GM12892 (cell line): Measurements from ENCODE around the gene TGFB2.

Experiments used
- POLR2A ChIP-seq: IDR thresholded peaks from 2 replicates; pipeline ENCODE4 v1.6.1; 2011; ENCODE audit warnings: low read depth, low read length, control low read depth
- POLR2AphosphoS5 ChIP-seq: IDR thresholded peaks from 2 replicates; pipeline ENCODE4 v1.6.1; 2011; ENCODE audit warnings: low read depth, low read length, control low read depth
- TAF1 ChIP-seq: IDR thresholded peaks from 2 replicates; pipeline ENCODE4 v1.6.1; 2011; ENCODE audit warnings: low read depth, mild to moderate bottlenecking, control low read depth, low read length, borderline replicate concordance

GRCh38 chr1:218456444-218456843 lies 111.3 kb downstream of the TGFB2 start:
- TF ChIP-seq POLR2A (no peak), POLR2AphosphoS5 (no peak), TAF1 (no peak)
